K562 (cell line): Measurements from ENCODE around the gene LCN12. TPM values are rescaled to one million over a fixed set of nuclear protein-coding genes. Genes with fewer than 3 reads are reported as not detected.

Source experiments
- BHLHE40 ChIP-seq: IDR thresholded peaks from 2 replicates; pipeline ENCODE4 v1.6.1; 2011; ENCODE audit warnings: low read length, improper control_type of control experiment
- E2F6 ChIP-seq, 2 experiments: IDR thresholded peaks; 2 replicates each; pipeline ENCODE4 v1.6.1; 2011; ENCODE audit warnings: borderline replicate concordance in 1 of 2, control low read depth in 1 of 2, low read depth in 1 of 2, low read length in 1 of 2, mild to moderate bottlenecking in 1 of 2, mixed read lengths in 1 of 2, moderate library complexity in 1 of 2; ENCODE audit not compliant: insufficient read depth in 1 of 2, insufficient read length in 1 of 2, poor library complexity in 1 of 2, severe bottlenecking in 1 of 2; ENCODE audit errors: extremely low read depth in 1 of 2
- EWSR1 ChIP-seq: fragments of 450-650 bp; IDR thresholded peaks from 2 replicates; pipeline ENCODE4 v1.6.1; 2018; ENCODE audit warnings: borderline replicate concordance, mild to moderate bottlenecking, low read depth, moderate library complexity; ENCODE audit not compliant: partially characterized antibody
- HDGF ChIP-seq: fragments of 450-650 bp; IDR thresholded peaks from 2 replicates; pipeline ENCODE4 v1.6.1; 2016
- IFI16 ChIP-seq: fragments of 250-450 bp; sonication (Bioruptor Pico); IDR thresholded peaks from 2 replicates; pipeline ENCODE4 v2.1.2; 2022; ENCODE audit warnings: mild to moderate bottlenecking, inconsistent platforms
- NR3C1 ChIP-seq: sonication (generic); formaldehyde crosslinking; IDR thresholded peaks from 2 replicates; pipeline ENCODE4 v1.8.1; 2022; ENCODE audit warnings: missing genetic modification reagents
- PHF20 ChIP-seq: fragments of 450-650 bp; IDR thresholded peaks from 2 replicates; pipeline ENCODE4 v1.6.1; 2018; ENCODE audit not compliant: partially characterized antibody
- PRDM10 ChIP-seq: fragments of 450-650 bp; IDR thresholded peaks from 2 replicates; pipeline ENCODE4 v1.6.1; 2018; ENCODE audit not compliant: partially characterized antibody
- TEAD2 ChIP-seq: fragments of 450-650 bp; IDR thresholded peaks from 2 replicates; pipeline ENCODE4 v1.6.1; 2016; ENCODE audit warnings: missing genetic modification characterization, control low read depth, missing compliant biosample characterization
- THRAP3 ChIP-seq: fragments of 450-650 bp; IDR thresholded peaks from 2 replicates; pipeline ENCODE4 v1.6.1; 2016; ENCODE audit warnings: mild to moderate bottlenecking, inconsistent platforms, borderline replicate concordance
- VEZF1 ChIP-seq: fragments of 200-800 bp; sonication (Bioruptor generic); IDR thresholded peaks from 2 replicates; pipeline ENCODE4 v1.6.1; 2017; ENCODE audit warnings: missing genetic modification characterization, missing compliant biosample characterization
- ZNF124 ChIP-seq: sonication (generic); formaldehyde crosslinking; IDR thresholded peaks from 2 replicates; pipeline ENCODE4 v1.8.1; 2022; ENCODE audit warnings: missing genetic modification reagents
- ZNF639 ChIP-seq, 2 experiments: fragments of 200-800 bp in 1 of 2; sonication (Bioruptor generic) in 1 of 2; sonication (generic) in 1 of 2; formaldehyde crosslinking in 1 of 2; IDR thresholded peaks in 1 of 2; conservative IDR thresholded peaks in 1 of 2; 2 replicates each; pipeline versions ENCODE4 v1.5.0 to v1.6.1; 2016 to 2020; ENCODE audit warnings: missing compliant biosample characterization in 1 of 2, missing genetic modification characterization in 1 of 2, missing genetic modification reagents in 1 of 2
- polyA plus RNA-seq, 8 experiments: library from polyadenylated mRNA; depleted of rRNA in 4 of 8; stranded (reverse) in 5 of 8; unstranded in 3 of 8; fragments of >200 nt; fragmentation: Nextera tagmentation in 2 of 8; fragmentation: Illumina TruSeq in 1 of 8; extraction: Ambion mirVana in 2 of 8; extraction: Trizol in 1 of 8; gene quantifications; 2 replicates each; pipeline versions ENCODE4 v1.2.1 to v1.2.3, GENCODE V29; 2011 to 2014; ENCODE audit warnings: inconsistent platforms in 1 of 8, missing spikeins in 1 of 8
- total RNA-seq, 7 experiments: library from RNA; depleted of rRNA in 6 of 7; stranded (reverse); fragments of >200 nt in 6 of 7; fragmentation: Illumina TruSeq in 2 of 7; extraction: Trizol in 2 of 7; gene quantifications; 2 replicates each; pipeline versions ENCODE4 v1.2.1 to v1.2.3, GENCODE V29; 2011 to 2021; ENCODE audit warnings: low replicate concordance in 1 of 7

The LCN12 gene
- total and polyA plus RNA-seq, 9 of the 15 experiments (the other 6 are each of a cell fraction or from before 2014, with no cell fraction given) = 0.05 TPM; not detected in 8

GRCh38 chr9:136964833-136965422 lies 12.9 kb downstream of the LCN12 start (continued):
- TF ChIP-seq E2F6 (IDR thresholded peaks at IDR 0.05; ENCODE audit: borderline replicate concordance in 1 of 2, extremely low read depth in 1 of 2, insufficient read depth in 1 of 2, insufficient read length in 1 of 2, low read depth in 1 of 2, low read length in 1 of 2, poor library complexity in 1 of 2, severe bottlenecking in 1 of 2) (peak in 1 of 2 experiments; percentile 59), BHLHE40 (no peak), ZNF639 (CRISPR knock-in tag; conservative IDR thresholded peaks at IDR 0.05 in 1 of 2, IDR thresholded peaks at IDR 0.05 in 1 of 2) (no peak), PHF20 (no peak), TEAD2 (no peak), NR3C1 (CRISPR knock-in tag) (no peak), EWSR1 (no peak), THRAP3 (no peak), IFI16 (CRISPR knock-in tag) (no peak), PRDM10 (no peak), VEZF1 (CRISPR knock-in tag) (no peak), HDGF (no peak), ZNF124 (CRISPR knock-in tag) (no peak)
